GM12878 (cell line): ENCODE results near the gene SRGAP1. TPM values are rescaled to one million over a fixed set of nuclear protein-coding genes. Genes with fewer than 3 reads are reported as not detected.

Source experiments
- ATAC-seq: fragments of 200-7000 bp; cut with Tn5 transposase; 3 replicates; pipeline ENCODE4 v1.9.1; 2020; ENCODE audit warnings: mild to moderate bottlenecking, moderate library complexity
- BruUV-seq: library from RNA; stranded (reverse); fragments of 400-500 nt; replicated peaks from 2 replicates; lab custom pipeline; 2021; lab: Mats Ljungman, UMichigan
- CTCF ChIA-PET: fragments of 300-600 bp; sonication (Branson Sonifier 250); formaldehyde crosslinking; extraction: SDS; loops from one replicate; lab custom pipeline; 2021; ENCODE audit warnings: inconsistent platforms; lab: Yijun Ruan, JAX
- POLR2A ChIA-PET: fragments of 350-600 bp; formaldehyde crosslinking; extraction: SDS; loops from one replicate; lab custom pipeline; 2021; ENCODE audit warnings: inconsistent platforms; lab: Charles Lee
- RAD21 ChIA-PET: fragments of 300-600 bp; sonication (Branson Sonifier 250); formaldehyde crosslinking; loops from one replicate; lab custom pipeline; 2023; ENCODE audit warnings: antibody characterized with exemption; ENCODE audit not compliant: unreplicated experiment; lab: Charles Lee
- SMC1A ChIA-PET: fragments of 300-600 bp; sonication (Branson Sonifier 250); formaldehyde crosslinking; loops from one replicate; lab custom pipeline; 2023; ENCODE audit not compliant: unreplicated experiment, uncharacterized antibody; lab: Charles Lee
- DNase-seq: peaks from one replicate; pipeline ENCODE4 v3.0.0-alpha.2; 2011; ENCODE audit warnings: low read depth, low spot score
- FAIRE-seq: peaks from 3 replicates; lab custom pipeline; 2011; peaks lifted over from hg19 to GRCh38; lab: Jason Lieb, UNC
- H2AFZ ChIP-seq: 2 replicates; pipeline ENCODE4 v1.6.0; 2011; ENCODE audit warnings: low read depth, low read length, control low read depth; ENCODE audit not compliant: control insufficient read depth
- H3K27ac ChIP-seq: 2 replicates; pipeline ENCODE4 v1.5.1; 2011; ENCODE audit warnings: control low read depth; ENCODE audit not compliant: control insufficient read depth, insufficient read depth
- H3K27me3 ChIP-seq, 2 experiments: replicated peaks in 1 of 2; 2 replicates each; pipeline versions ENCODE4 v1.6.0 to v1.6.1; 2011; ENCODE audit warnings: low read length in 1 of 2; ENCODE audit not compliant: control insufficient read depth in 2 of 2, insufficient read depth in 2 of 2
- H3K36me3 ChIP-seq, 2 experiments: 2 replicates each; pipeline ENCODE4 v1.5.1; 2011; ENCODE audit warnings: low read length in 1 of 2; ENCODE audit not compliant: control insufficient read depth in 2 of 2, insufficient read depth in 2 of 2
- H3K4me1 ChIP-seq: 2 replicates; pipeline ENCODE4 v1.6.1; 2011; ENCODE audit warnings: mild to moderate bottlenecking, low read length, moderate library complexity, mixed read lengths; ENCODE audit not compliant: control insufficient read depth, insufficient read depth
- H3K4me2 ChIP-seq: 2 replicates; pipeline ENCODE4 v1.6.0; 2011; ENCODE audit warnings: control low read depth; ENCODE audit not compliant: control insufficient read depth, insufficient read depth
- H3K4me3 ChIP-seq: fragments of 200-600 bp; sonication (generic); 2 replicates; pipeline ENCODE4 v1.5.1; 2016
- H3K79me2 ChIP-seq: 2 replicates; pipeline ENCODE4 v1.6.0; 2011; ENCODE audit warnings: low read length; ENCODE audit not compliant: control insufficient read depth, insufficient read depth
- H3K9ac ChIP-seq: 2 replicates; pipeline ENCODE4 v1.8.0; 2011; ENCODE audit warnings: low read length, control low read depth, mixed read lengths; ENCODE audit not compliant: control insufficient read depth, insufficient read depth
- H3K9me3 ChIP-seq: replicated peaks from 3 replicates; pipeline ENCODE4 v1.5.1; 2011; ENCODE audit warnings: mild to moderate bottlenecking, low read length; ENCODE audit not compliant: control insufficient read depth, insufficient read depth
- H4K20me1 ChIP-seq: 2 replicates; pipeline ENCODE4 v1.6.0; 2011; ENCODE audit not compliant: control insufficient read depth, insufficient read depth
- ATF7 ChIP-seq: fragments of 450-650 bp; IDR thresholded peaks from 2 replicates; pipeline ENCODE4 v1.6.1; 2016; ENCODE audit warnings: low read depth, mild to moderate bottlenecking
- CHD1 ChIP-seq: IDR thresholded peaks from 2 replicates; pipeline ENCODE4 v1.6.1; 2012; ENCODE audit warnings: low read depth, low read length, improper control_type of control experiment
- DPF2 ChIP-seq: fragments of 450-650 bp; IDR thresholded peaks from 2 replicates; pipeline ENCODE4 v1.6.1; 2017; ENCODE audit warnings: mild to moderate bottlenecking
- E2F8 ChIP-seq: fragments of 450-650 bp; IDR thresholded peaks from 2 replicates; pipeline ENCODE4 v1.6.1; 2018; ENCODE audit warnings: mild to moderate bottlenecking, low read depth, moderate library complexity; ENCODE audit not compliant: partially characterized antibody
- GATAD2B ChIP-seq: fragments of 450-650 bp; conservative IDR thresholded peaks from 2 replicates; pipeline ENCODE4 v1.6.1; 2017; ENCODE audit warnings: low read depth, mild to moderate bottlenecking, moderate library complexity
- NKRF ChIP-seq: fragments of 450-650 bp; conservative IDR thresholded peaks from 2 replicates; pipeline ENCODE4 v1.6.1; 2017; ENCODE audit warnings: mild to moderate bottlenecking, moderate library complexity
- PML ChIP-seq: IDR thresholded peaks from 2 replicates; pipeline ENCODE4 v1.6.1; 2012; ENCODE audit warnings: low read length, inconsistent platforms
- STAT3 ChIP-seq: IDR thresholded peaks from 2 replicates; pipeline ENCODE4 v1.6.1; 2011; ENCODE audit warnings: low read depth, low read length, improper control_type of control experiment
- ZNF384 ChIP-seq: IDR thresholded peaks from 2 replicates; pipeline ENCODE4 v1.6.1; 2012; ENCODE audit warnings: low read depth, mild to moderate bottlenecking, low read length, improper control_type of control experiment, borderline replicate concordance
- WGBS: methylation state at CpG from one replicate; pipeline ENCODE4 v1.1.6; 2016; ENCODE audit warnings: low lambda C conversion rate; ENCODE audit not compliant: insufficient replicate concordance, insufficient coverage; ENCODE audit errors: missing lambda C conversion rate; 5-methylcytosine and 5-hydroxymethylcytosine counted together
- in situ Hi-C: fragments of 300-500 bp; cut with MboI; formaldehyde crosslinking; loops from 9 replicates; pipeline ENCODE4 v1.14.3; 2018; ENCODE audit warnings: mixed read lengths
- intact Hi-C: fragments of 100-400 bp; cut with micrococcal nuclease; formaldehyde crosslinking; loops from one replicate; pipeline ENCODE4 v1.14.2; 2022; ENCODE audit not compliant: unreplicated experiment
- polyA plus RNA-seq, 11 experiments: library from polyadenylated mRNA; depleted of rRNA in 4 of 11; unstranded in 6 of 11; stranded (reverse) in 5 of 11; fragments of >200 nt; fragmentation: Nextera tagmentation in 4 of 11; fragmentation: Illumina TruSeq in 1 of 11; extraction: Ambion mirVana in 4 of 11; extraction: Trizol in 1 of 11; gene quantifications; 1 replicate in 1 of 11; 2 replicates in 10 of 11; pipeline versions ENCODE4 v1.2.1 to v1.2.3, GENCODE V29; 2011 to 2016; ENCODE audit warnings: inconsistent platforms in 2 of 11, missing spikeins in 2 of 11, low read depth in 1 of 11
- total RNA-seq, 4 experiments: library from RNA; depleted of rRNA in 3 of 4; stranded (reverse); fragments of >200 nt in 3 of 4; fragmentation: Illumina TruSeq in 1 of 4; extraction: Trizol in 1 of 4; gene quantifications; 2 replicates each; pipeline versions ENCODE4 v1.2.1 to v1.2.3, GENCODE V29; 2013 to 2021

Gene SRGAP1
- total and polyA plus RNA-seq, 10 of the 15 experiments (the other 5 are each of a cell fraction or from before 2014, with no cell fraction given): 0.16 to 0.85 (median 0.46) TPM

- Histone ChIP-seq H3K9me3 (no peaks in the 10 kb centered on the region), H3K4me3 (no peak overlapping the region), H3K4me1 (no peaks in the 10 kb centered on the region), H3K9ac (no peak overlapping the region), H2AFZ (no peak overlapping the region), H3K36me3 (no peaks in the 10 kb centered on the region), H4K20me1 (no peaks in the 10 kb centered on the region), H3K27ac (no peak overlapping the region)
- RAD21 ChIA-PET: no interaction called here
- no peak for FAIRE-seq
- SMC1A ChIA-PET: no interaction called here
- CTCF ChIA-PET: no interaction called here
- in situ Hi-C loops (no loop called here), intact Hi-C loops (no loop called here)
- POLR2A ChIA-PET: interaction anchor here (0.5 kb wide), 1 partner anchor 66 kb away, joined by 7 read pairs; no protein-coding TSS in a partner anchor
- TF ChIP-seq GATAD2B: no peak
- TF ChIP-seq PML: no peak
- TF ChIP-seq NKRF: no peak
- no peak for TF ChIP-seq ATF7
- TF ChIP-seq, all 136 proteins: peak for 0
- Histone ChIP-seq H3K4me2 (no peak overlapping the region), H3K79me2 (no peaks in the 10 kb centered on the region), H3K27me3 (no peaks in the 10 kb centered on the region)
- DNase-seq: no peak
- no peak for ATAC-seq
- no TSS peak for BruUV-seq
Observed at GRCh38 chr12:63864454-63864706, 19.9 kb downstream of the SRGAP1 start.

- no peaks in the 10 kb centered on the region for H3K27me3 ChIP-seq
- H3K4me1 ChIP-seq: no peaks in the 10 kb centered on the region
- H3K27ac ChIP-seq: no peak overlapping the region
- ChIA-PET RAD21 (no interaction called here), POLR2A (no interaction called here), SMC1A (no interaction called here), CTCF (no interaction called here)
- H3K4me2 ChIP-seq: no peak overlapping the region
- no peak for FAIRE-seq
- no peaks in the 10 kb centered on the region for H3K79me2 ChIP-seq
- in situ Hi-C loops: no loop called here
- no peak for DNase-seq
- WGBS: 82% methylated on average over 7 of the region's 8 CpGs
- no peak overlapping the region for H3K9ac ChIP-seq
- H3K4me3 ChIP-seq: no peak overlapping the region
- no peak overlapping the region for H2AFZ ChIP-seq
- no peak for ATAC-seq
- H3K36me3 ChIP-seq: no peaks in the 10 kb centered on the region
- intact Hi-C loops: no loop called here
- H3K9me3 ChIP-seq: no peaks in the 10 kb centered on the region
- BruUV-seq: no TSS peak
- no peaks in the 10 kb centered on the region for H4K20me1 ChIP-seq
- TF ChIP-seq STAT3 (no peak), E2F8 (no peak), CHD1 (no peak), ZNF384 (no peak), DPF2 (no peak)
Observed at GRCh38 chr12:63865448-63865847, 20.9 kb downstream of the SRGAP1 start.
